ENCODE measurements around the gene SCLT1.

DNA sequence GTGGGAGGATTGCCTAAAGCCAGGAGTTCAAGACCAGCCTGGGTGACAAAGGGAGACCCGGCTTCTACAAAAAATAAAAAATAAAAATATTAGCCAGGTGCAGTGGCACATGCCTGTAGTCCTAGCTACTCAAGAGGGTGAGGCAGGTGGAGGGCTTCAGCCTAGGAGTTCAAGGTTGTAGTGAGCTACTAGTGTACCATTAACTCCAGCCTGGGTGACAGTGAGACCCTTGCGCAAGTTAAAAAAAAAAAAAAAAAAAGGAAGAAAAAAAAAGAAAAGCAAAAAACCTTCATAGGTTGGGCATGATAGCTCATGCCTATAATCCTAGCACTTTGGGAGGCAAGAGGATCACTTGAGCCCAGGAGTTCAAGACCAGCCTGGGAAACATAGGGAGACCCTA, 5.8 kb downstream of the SCLT1 start:
- no peak for TF ChIP-seq GATA2 (IDR thresholded peaks at IDR 0.05; ENCODE audit: low read depth, low read length)
- no peak for TF ChIP-seq GATA3 (IDR thresholded peaks at IDR 0.05; ENCODE audit: low read depth, low read length)

Data from SH-SY5Y (cell line).